ENCODE results near the gene MEIKIN. TPM values are rescaled to one million over a fixed set of nuclear protein-coding genes. Genes with fewer than 3 reads are reported as not detected.
A peak's percentile ranks its signal among the peaks of the same experiment; 100 is the strongest.

MEIKIN gene
- total RNA-seq, 1 donor from 2014 or later: not detected

DNA sequence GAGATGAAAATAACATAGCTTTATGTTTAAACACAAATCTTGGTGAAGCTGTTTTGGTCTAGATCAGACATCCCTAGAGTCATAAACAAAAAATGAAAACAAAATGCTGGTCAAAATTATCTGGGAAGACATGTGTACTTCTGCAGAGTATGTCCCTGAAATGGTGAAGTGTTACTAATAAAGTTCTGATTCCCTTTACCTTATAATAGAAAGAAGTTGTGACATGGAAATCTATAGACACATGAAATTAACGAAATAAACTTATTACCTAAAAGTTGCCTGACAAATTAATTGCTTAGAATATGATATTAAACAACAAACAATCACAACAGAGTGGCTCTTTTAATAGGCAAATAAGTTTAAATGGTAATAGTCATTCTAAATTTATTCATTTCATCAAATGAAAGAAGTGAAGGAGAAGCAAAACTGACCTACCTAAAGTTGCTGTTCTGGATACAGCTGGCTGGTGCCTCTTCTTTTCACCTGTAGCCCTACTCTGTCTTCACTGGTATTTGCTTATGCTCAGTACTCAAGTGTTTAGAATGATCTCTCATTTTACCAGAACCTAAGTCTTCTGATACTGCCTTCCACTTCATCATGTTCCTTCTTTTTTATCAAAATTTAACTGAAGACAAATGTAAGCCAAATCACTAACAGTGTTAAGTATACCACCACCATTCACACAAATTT lies 187.5 kb downstream of the MEIKIN start:
- DNase-seq: no peak
- ATAC-seq: peak; percentile 41
- intact Hi-C loops (cut with micrococcal nuclease): no loop called here

Other genes with a start within 250 kb of the MEIKIN start
- gene FNIP1, start 148.6 kb downstream of the MEIKIN start, total RNA-seq: 33.8 TPM
- 4.4 TPM for gene ACSL6, start 66.0 kb upstream of the MEIKIN start, total RNA-seq
- gene IL3, start 115.0 kb upstream of the MEIKIN start, total RNA-seq: not detected
- not detected for gene CSF2, start 128.1 kb upstream of the MEIKIN start, total RNA-seq

All from left ventricle myocardium superior (tissue), 1 donor.